ENCODE data around the gene PODNL1. TPM values are rescaled to one million over a fixed set of nuclear protein-coding genes. Genes with fewer than 3 reads are reported as not detected.

PODNL1 gene
- total and polyA plus RNA-seq, 2 of the 13 experiments (the other 11 are each of a cell fraction or from before 2014, with no cell fraction given): 0.18 TPM; not detected in 1

GRCh38 chr19:13905634-13906520 is 32.3 kb downstream of the PODNL1 start, which contains the start of the genes BRME1 and CC2D1A (continued):
- TF ChIP-seq CTCF (CRISPR knock-in tag; IDR thresholded peaks at IDR 0.05): peak; percentile 33
- peak; percentile 20; the same call in 1 of the 2 replicates for TF ChIP-seq ZNF281 (CRISPR knock-in tag; IDR thresholded peaks at IDR 0.05; ENCODE audit: borderline replicate concordance)
- TF ChIP-seq ARHGAP35 (CRISPR knock-in tag; IDR thresholded peaks at IDR 0.05; ENCODE audit: borderline replicate concordance): peak; percentile 89
- peak; percentile 28 for TF ChIP-seq ZNF781 (CRISPR knock-in tag; IDR thresholded peaks at IDR 0.05; ENCODE audit: borderline replicate concordance, not compliant biosample characterization)
- no peak for TF ChIP-seq RERE (CRISPR knock-in tag; IDR thresholded peaks at IDR 0.05; ENCODE audit: low read depth)
- no peak for TF ChIP-seq ZNF770 (CRISPR knock-in tag; IDR thresholded peaks at IDR 0.05)
- no peak for TF ChIP-seq BCLAF1 (IDR thresholded peaks at IDR 0.05)
- TF ChIP-seq ZSCAN30 (CRISPR knock-in tag; IDR thresholded peaks at IDR 0.05): no peak
